ENCODE measurements around the gene WDR27.
"Not testable (repeated sequence)": the region's sequence is repeated elsewhere in the genome, so short reads cannot be mapped to it uniquely, and the experiment has no call there.

WDR27 gene

DNA sequence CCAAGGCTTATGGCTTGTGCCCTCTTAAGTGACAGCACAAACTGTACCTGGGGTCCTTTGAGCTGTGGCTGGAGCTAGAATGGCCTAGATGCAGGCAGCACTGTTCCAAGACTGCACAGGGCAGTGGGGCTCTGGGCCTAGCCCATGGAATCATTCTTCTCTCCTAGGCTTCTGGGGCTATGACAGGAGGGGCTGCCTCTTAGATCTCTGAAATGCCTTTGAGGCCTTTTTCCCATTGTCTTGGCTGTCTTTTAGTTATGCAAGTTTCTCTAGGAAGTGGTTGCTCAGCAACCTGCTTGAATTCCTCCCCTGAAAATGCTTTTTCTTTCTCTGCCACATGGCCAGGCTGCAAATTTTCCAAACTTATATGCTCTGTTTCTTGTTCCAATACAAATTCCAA, 183.4 kb downstream of the WDR27 start:
- no peak for DNase-seq (ENCODE audit: low spot score)

GRCh38 chr6:169513478-169514193, 188.2 kb downstream of the WDR27 start:
- DNase-seq (ENCODE audit: low spot score) = no peak

DNA sequence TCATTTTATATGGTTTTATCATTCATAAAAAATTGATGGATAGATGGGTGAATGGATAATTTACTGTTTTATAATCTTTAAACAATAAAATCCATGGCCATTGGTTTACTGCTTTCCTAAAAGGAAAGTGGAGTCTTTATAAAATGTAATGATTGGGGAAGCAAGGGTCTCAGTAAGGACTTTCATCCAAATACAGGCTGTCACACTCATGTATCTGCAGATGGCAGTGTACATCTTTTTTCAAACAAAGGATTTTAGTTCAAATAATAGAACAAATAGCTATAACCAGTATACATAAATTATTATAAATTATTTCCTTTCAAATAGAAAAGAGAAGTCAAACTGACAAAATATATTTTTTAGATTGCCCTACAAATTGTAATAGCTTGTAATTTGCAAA, 190.0 kb downstream of the WDR27 start:
- DNase-seq (ENCODE audit: low spot score) = not testable (repeated sequence)

GRCh38 chr6:169510871-169511270, 191.0 kb downstream of the WDR27 start:
- DNase-seq (ENCODE audit: low spot score) = no peak

- DNase-seq (ENCODE audit: low spot score) = no peak
Measured at GRCh38 chr6:169508452-169508851, 193.4 kb downstream of the WDR27 start.

- DNase-seq (ENCODE audit: low spot score) = no peak
Measured at GRCh38 chr6:169503422-169504152, 198.2 kb downstream of the WDR27 start.

DNA sequence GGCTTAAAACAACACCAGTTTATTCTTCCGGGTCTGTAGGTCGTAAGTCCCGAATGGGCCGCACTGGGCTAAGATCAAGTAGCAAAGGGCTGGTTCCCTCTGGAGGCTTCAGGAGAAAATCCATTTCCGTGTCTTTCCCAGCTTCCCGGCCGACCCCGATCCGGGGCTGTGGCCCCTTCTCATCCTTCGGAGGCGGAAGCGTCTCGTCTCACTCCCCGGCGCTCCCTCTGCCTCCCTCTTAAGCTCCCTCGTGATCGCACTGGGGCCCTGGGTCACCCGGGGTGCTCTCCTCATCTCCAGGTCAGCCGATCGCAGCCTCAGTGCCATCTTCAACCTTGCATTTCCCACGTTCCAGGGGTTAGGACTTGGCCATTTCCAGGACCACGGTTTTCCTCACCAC, 199.4 kb downstream of the WDR27 start:
- no peak for DNase-seq (ENCODE audit: low spot score)

GRCh38 chr6:169501777-169502313, 200.0 kb downstream of the WDR27 start:
- no peak for DNase-seq (ENCODE audit: low spot score)

DNA sequence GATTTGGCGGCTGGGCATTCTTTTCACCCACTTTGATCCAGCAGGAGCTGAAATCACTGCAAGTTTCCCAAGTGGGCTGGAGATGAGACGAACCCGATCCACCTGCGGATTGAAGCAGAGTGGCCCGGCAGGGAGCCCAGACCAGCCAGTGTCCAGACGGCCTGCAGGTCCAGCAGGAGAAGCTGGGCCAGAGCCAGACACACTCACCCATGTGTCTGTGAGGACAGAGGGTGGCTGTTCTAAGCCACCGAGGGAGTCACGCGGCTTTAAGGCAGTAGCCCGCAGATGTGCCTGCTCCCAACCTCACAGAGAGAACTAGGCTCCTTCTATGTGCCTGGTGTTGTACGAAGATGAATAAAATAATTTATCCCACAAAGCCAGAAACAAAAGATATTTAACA, 200.7 kb downstream of the WDR27 start:
- DNase-seq (ENCODE audit: low spot score) = no peak

- DNase-seq (ENCODE audit: low spot score) = no peak
Measured at GRCh38 chr6:169500688-169501087, 201.1 kb downstream of the WDR27 start.

- DNase-seq (ENCODE audit: low spot score) = no peak
Measured at GRCh38 chr6:169499848-169500247, 202.0 kb downstream of the WDR27 start.

DNA sequence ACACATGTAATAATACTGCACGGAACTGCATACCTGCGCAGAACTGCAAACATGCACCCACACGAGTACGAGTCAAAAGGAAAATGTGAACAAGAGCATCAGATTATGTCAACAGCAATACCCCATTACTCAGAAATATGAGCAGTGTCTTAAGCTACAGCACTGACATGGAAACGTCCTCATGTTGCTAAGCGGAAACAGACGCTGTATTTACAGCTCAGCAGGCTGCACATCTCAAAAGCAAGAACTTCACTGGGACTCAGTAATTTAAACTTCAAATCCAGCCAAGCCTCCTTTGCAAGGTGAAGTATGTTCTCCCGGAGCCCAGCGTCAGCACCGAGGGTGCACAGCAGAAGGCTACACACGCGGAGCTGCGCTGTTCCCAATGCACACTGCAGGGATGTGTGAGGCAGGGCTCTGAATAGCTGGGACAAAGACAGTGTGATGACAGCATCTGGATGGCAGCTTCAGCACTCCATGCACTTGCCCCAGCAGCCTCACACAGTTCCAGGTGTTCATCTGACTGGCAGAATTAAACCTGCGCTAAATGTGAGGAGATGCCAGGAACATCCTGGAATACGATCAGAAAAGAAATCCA, 202.8 kb downstream of the WDR27 start:
- no peak for DNase-seq (ENCODE audit: low spot score)

GRCh38 chr6:169495601-169496000, 206.2 kb downstream of the WDR27 start:
- DNase-seq (ENCODE audit: low spot score) = no peak

- no peak for DNase-seq (ENCODE audit: low spot score)
Measured at GRCh38 chr6:169494038-169494437, 207.8 kb downstream of the WDR27 start.

DNA sequence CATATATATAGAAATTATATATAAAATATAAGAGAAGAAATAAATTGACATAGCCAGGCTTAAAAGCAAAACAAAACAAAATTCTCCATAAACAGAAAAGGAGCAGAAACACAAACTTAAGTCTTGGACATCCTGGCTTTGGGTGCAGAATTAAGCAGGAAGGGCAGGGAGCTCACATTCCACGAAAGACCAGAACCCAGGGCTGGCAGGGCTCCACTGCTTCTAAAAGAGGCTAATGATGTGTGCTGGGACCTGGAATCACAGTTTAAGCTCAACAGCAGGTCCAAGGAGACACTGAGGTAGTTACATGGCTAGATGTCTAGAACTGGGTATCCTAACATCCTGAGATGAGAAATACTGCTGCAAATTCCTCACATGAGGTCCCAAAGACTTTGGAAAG, 210.3 kb downstream of the WDR27 start:
- no peak for DNase-seq (ENCODE audit: low spot score)

GRCh38 chr6:169490830-169491229, 211.0 kb downstream of the WDR27 start:
- no peak for DNase-seq (ENCODE audit: low spot score)

- DNase-seq (ENCODE audit: low spot score) = no peak
Measured at GRCh38 chr6:169490246-169490641, 211.6 kb downstream of the WDR27 start.

DNA sequence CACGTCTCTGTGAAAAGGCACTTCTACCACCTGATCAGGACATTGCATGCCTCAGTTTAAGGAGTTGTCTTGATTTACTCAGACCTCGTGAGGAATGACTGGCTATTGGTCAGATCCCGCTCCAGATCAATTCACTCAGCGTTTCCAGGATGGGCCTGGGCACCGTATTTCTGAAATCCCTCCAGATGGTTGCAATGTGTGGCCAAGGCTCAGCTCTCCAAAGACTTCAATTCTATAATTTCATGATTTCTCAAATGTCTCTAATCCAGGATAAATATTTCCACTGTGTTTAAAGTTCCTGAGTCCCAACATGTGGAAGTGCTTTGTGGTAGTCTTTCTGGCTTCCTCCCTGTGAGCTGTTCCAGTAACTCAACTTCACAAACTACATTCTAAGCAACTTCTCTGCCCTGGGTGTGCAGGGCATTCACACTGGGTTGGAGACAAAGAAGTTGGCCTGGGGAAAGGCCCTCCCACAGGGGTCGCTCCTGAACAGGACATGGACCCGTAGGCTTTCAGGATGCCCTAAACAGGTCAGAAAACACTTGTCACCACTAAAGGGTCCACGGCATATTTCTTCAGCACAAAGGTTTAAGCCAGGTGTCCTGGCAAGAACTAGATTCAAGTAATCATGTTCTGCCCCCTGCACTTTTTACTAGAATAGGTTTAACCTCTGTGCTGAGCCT, 212.1 kb downstream of the WDR27 start:
- no peak for DNase-seq (ENCODE audit: low spot score)

GRCh38 chr6:169487579-169488436, 214.0 kb downstream of the WDR27 start:
- no peak for DNase-seq (ENCODE audit: low spot score)

GRCh38 chr6:169479783-169480495, 221.9 kb downstream of the WDR27 start:
- DNase-seq (ENCODE audit: low spot score) = no peak

GRCh38 chr6:169474362-169474761, 227.5 kb downstream of the WDR27 start:
- DNase-seq (ENCODE audit: low spot score) = no peak

Measured in iPS-NIHi11 (cell line).